Hepatocyte (in vitro differentiated cells): ENCODE measurements around the gene ALK. TPM values are rescaled to one million over a fixed set of nuclear protein-coding genes. Genes with fewer than 3 reads are reported as not detected.

ENCODE experiments used
- DNase-seq: peaks from one replicate; pipeline ENCODE4 v3.0.0-alpha.2; 2016; ENCODE audit warnings: low spot score
- H2AFZ ChIP-seq: fragments of 200-600 bp; sonication (generic); 2 replicates; pipeline ENCODE4 v1.6.0; 2016; ENCODE audit warnings: antibody characterized with exemption, mild to moderate bottlenecking
- H3K27ac ChIP-seq: fragments of 200-600 bp; sonication (generic); 2 replicates; pipeline ENCODE4 v1.5.1; 2016; ENCODE audit warnings: mild to moderate bottlenecking
- H3K27me3 ChIP-seq: fragments of 200-600 bp; sonication (generic); 2 replicates; pipeline ENCODE4 v1.6.1; 2016
- H3K36me3 ChIP-seq: fragments of 200-600 bp; sonication (generic); replicated peaks from 2 replicates; pipeline ENCODE4 v1.5.1; 2016; ENCODE audit warnings: low read depth; ENCODE audit not compliant: insufficient read depth
- H3K4me1 ChIP-seq: fragments of 200-600 bp; sonication (generic); 2 replicates; pipeline ENCODE4 v1.5.1; 2016; ENCODE audit warnings: mild to moderate bottlenecking, moderate library complexity; ENCODE audit not compliant: insufficient read depth
- H3K4me2 ChIP-seq: fragments of 200-600 bp; sonication (generic); 2 replicates; pipeline ENCODE4 v1.6.0; 2016
- H3K4me3 ChIP-seq: fragments of 200-600 bp; sonication (generic); 2 replicates; pipeline ENCODE4 v1.5.1; 2016; ENCODE audit warnings: mild to moderate bottlenecking
- H3K79me2 ChIP-seq: fragments of 200-600 bp; sonication (generic); 2 replicates; pipeline ENCODE4 v1.6.0; 2017; ENCODE audit warnings: mild to moderate bottlenecking
- H3K9me2 ChIP-seq: fragments of 200-600 bp; sonication (generic); replicated peaks from 2 replicates; pipeline ENCODE4 v1.6.0; 2017; ENCODE audit warnings: mild to moderate bottlenecking; ENCODE audit not compliant: insufficient read depth
- H3K9me3 ChIP-seq: fragments of 200-600 bp; sonication (generic); 2 replicates; pipeline ENCODE4 v1.5.1; 2016; ENCODE audit warnings: low read depth, mild to moderate bottlenecking
- H4K20me1 ChIP-seq: fragments of 200-600 bp; sonication (generic); 2 replicates; pipeline ENCODE4 v1.6.0; 2016; ENCODE audit warnings: mild to moderate bottlenecking; ENCODE audit not compliant: insufficient read depth, poor library complexity, severe bottlenecking
- EZH2 ChIP-seq: fragments of 200-600 bp; sonication (generic); IDR thresholded peaks from 2 replicates; pipeline ENCODE4 v1.6.1; 2016; ENCODE audit warnings: antibody characterized with exemption, mild to moderate bottlenecking, borderline replicate concordance
- EZH2phosphoT487 ChIP-seq: fragments of 200-600 bp; sonication (generic); IDR thresholded peaks from one replicate; pipeline ENCODE4 v1.6.1; 2018; ENCODE audit warnings: antibody characterized with exemption, mild to moderate bottlenecking, low read depth, moderate library complexity; ENCODE audit not compliant: unreplicated experiment, severe bottlenecking
- WGBS: methylation state at CpG from one replicate; pipeline ENCODE4 v1.1.6; 2016; ENCODE audit warnings: low lambda C conversion rate; ENCODE audit errors: missing lambda C conversion rate; 5-methylcytosine and 5-hydroxymethylcytosine counted together
- polyA plus RNA-seq: library from polyadenylated mRNA; unstranded; fragments of >200 nt; fragmentation: Nextera tagmentation; extraction: Ambion mirVana; gene quantifications from 2 replicates; pipeline ENCODE4 v1.2.1, GENCODE V29; 2016
- total RNA-seq: library from RNA; depleted of rRNA; stranded (reverse); fragments of >200 nt; gene quantifications from 2 replicates; pipeline ENCODE4 v1.2.3, GENCODE V29; 2014
- TF ChIP-seq, protein P1 (sequence below): fragments of 200-600 bp; sonication (generic); IDR thresholded peaks from 2 replicates; pipeline ENCODE4 v1.5.1; 2016; ENCODE audit warnings: antibody characterized with exemption, mild to moderate bottlenecking; ENCODE audit not compliant: poor library complexity

The ALK gene
- total and polyA plus RNA-seq, 2 experiments from 2014 or later = 0.16 to 0.27 TPM

DNA sequence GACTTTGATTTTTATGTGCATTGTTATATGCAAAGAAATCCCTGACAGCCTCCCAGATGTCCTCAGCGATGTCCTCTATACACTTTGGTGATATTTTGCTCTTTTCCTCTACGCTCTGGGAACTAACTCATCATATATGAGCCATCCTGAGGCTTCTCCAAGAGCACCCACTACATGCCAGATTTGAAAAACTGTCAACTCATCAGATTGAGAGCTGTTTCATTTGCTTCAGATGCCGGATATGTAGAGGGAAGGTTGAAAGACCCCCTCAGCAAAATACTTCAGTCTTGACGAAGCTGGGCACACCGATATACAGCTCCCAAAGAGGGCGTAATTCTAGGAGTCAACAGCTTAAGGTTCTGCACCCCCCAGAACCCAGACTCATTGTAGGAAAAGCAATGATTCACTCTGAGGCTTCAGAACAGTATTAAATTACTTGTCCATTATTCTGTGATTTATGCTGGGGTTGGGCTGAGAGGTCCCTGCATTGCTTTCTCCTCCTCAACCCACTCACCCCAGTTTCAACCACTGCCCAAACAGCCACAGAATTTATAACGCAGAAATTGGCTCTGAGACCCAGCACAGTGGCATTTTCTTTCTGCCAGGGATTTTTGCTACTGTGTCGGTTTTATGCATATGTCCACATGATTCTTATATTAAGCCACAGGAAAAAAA lies 341.8 kb downstream of the ALK start:
- Histone ChIP-seq H3K9me3 (no peaks in the 10 kb centered on the region), H3K27me3 (peaks cover 20% of the 10 kb centered on the region), H3K4me2 (no peak overlapping the region), H3K4me1 (no peaks in the 10 kb centered on the region), H3K36me3 (no peaks in the 10 kb centered on the region), H4K20me1 (no peaks in the 10 kb centered on the region), H3K27ac (no peak overlapping the region), H3K79me2 (no peaks in the 10 kb centered on the region), H3K9me2 (no peaks in the 10 kb centered on the region), H3K4me3 (no peak overlapping the region), H2AFZ (no peak overlapping the region)
- TF ChIP-seq EZH2 (no peak), EZH2phosphoT487 (no peak)
- TF ChIP-seq, protein P1, sequence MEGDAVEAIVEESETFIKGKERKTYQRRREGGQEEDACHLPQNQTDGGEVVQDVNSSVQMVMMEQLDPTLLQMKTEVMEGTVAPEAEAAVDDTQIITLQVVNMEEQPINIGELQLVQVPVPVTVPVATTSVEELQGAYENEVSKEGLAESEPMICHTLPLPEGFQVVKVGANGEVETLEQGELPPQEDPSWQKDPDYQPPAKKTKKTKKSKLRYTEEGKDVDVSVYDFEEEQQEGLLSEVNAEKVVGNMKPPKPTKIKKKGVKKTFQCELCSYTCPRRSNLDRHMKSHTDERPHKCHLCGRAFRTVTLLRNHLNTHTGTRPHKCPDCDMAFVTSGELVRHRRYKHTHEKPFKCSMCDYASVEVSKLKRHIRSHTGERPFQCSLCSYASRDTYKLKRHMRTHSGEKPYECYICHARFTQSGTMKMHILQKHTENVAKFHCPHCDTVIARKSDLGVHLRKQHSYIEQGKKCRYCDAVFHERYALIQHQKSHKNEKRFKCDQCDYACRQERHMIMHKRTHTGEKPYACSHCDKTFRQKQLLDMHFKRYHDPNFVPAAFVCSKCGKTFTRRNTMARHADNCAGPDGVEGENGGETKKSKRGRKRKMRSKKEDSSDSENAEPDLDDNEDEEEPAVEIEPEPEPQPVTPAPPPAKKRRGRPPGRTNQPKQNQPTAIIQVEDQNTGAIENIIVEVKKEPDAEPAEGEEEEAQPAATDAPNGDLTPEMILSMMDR = no peak
- 87% methylated on average over 8 of the region's 8 CpGs for WGBS
- no peak for DNase-seq

DNA sequence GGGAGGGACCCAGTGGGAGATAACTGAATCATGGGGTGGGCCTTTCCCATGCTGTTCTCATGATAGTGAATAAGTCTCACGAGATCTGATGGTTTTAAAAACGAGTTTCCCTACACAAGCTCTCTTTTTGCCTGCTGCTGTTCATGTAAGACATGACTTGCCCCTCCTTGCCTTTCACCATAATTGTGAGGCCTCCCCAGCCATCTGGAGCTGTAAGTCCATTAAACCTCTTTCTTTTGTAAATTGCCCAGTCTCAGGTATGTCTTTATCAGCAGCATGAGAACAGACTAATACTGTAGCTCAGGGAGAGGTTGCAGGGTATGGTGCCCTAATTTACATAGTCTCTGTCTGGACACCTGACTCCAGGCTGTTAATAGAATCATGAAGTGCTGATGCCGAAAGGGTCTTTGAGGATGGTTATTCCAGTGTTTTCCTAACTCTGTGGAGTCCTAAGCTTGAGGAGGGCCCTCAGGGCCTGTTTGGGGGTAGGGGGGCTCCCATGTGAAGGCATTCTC lies 343.2 kb downstream of the ALK start:
- no peak for DNase-seq
- Histone ChIP-seq H3K4me2 (no peak overlapping the region), H3K27me3 (peaks cover 31% of the 10 kb centered on the region), H3K36me3 (no peaks in the 10 kb centered on the region), H3K27ac (no peak overlapping the region), H3K79me2 (no peaks in the 10 kb centered on the region), H4K20me1 (no peaks in the 10 kb centered on the region), H3K4me3 (no peak overlapping the region), H3K9me3 (no peaks in the 10 kb centered on the region), H3K9me2 (no peaks in the 10 kb centered on the region), H3K4me1 (no peaks in the 10 kb centered on the region), H2AFZ (no peak overlapping the region)
- no peak for TF ChIP-seq EZH2phosphoT487
- TF ChIP-seq, protein P1 = no peak
- no peak for TF ChIP-seq EZH2
- WGBS = 84% methylated on average over 3 of the region's 3 CpGs

DNA sequence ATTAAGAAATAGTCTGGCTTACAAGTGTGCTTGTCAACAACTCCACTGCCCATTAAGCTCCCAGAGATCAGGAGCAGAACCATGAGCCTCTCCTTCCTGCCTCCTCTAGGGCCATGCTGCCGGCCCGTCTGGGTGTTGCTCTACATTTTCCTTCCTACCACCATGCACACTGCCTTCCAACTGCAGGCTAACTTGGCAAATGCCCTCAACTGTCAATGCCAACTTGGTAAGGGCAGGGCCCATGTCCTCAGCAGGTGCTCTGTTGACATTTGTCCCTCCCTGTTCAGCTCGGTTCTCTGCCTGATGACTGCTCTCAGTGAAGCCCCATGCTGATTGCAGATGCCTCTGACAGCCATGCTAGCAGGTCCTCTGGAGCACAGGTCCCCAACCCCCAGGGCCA lies 345.2 kb downstream of the ALK start:
- Histone ChIP-seq H3K4me3 (no peak overlapping the region), H3K36me3 (no peaks in the 10 kb centered on the region), H3K9me3 (no peaks in the 10 kb centered on the region), H3K9me2 (no peaks in the 10 kb centered on the region), H3K4me1 (no peaks in the 10 kb centered on the region), H3K27ac (no peak overlapping the region), H3K27me3 (peaks cover 30% of the 10 kb centered on the region), H2AFZ (no peak overlapping the region), H4K20me1 (no peaks in the 10 kb centered on the region), H3K4me2 (no peak overlapping the region), H3K79me2 (no peaks in the 10 kb centered on the region)
- TF ChIP-seq EZH2phosphoT487 (peak; percentile 84), EZH2 (no peak)
- 53% methylated on average over 3 of the region's 3 CpGs for WGBS
- no peak for DNase-seq

DNA sequence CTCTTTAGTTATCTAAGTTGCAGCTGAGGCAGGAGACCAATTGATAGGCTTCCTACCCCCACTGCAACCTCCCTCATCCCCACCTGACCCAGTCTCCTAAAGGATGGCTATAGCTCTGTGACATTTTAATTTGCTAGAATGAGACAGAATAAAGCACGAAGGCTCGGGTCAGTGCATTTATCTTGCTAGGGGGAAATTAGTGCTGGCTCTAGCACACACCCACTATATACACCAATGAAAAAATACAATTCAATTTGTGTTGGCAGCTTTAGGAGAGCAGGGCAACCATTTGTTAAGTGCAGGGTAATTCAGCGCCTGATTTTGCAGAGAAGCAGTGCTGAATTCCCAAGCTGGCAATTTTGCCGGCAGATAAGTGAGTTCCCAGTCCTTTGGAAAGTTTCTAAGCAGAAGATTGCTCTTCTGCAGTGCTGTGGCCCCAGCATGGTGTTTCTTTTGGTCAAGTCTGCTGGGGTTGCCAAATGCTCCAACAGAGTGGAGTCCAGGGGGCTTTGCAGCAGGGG lies 346.0 kb downstream of the ALK start:
- H3K9me3 ChIP-seq = no peaks in the 10 kb centered on the region
- H3K4me2 ChIP-seq = no peak overlapping the region
- peaks cover 30% of the 10 kb centered on the region for H3K27me3 ChIP-seq
- no peak overlapping the region for H2AFZ ChIP-seq
- no peaks in the 10 kb centered on the region for H4K20me1 ChIP-seq
- WGBS = 91% methylated on average over 4 of the region's 4 CpGs
- no peaks in the 10 kb centered on the region for H3K79me2 ChIP-seq
- H3K4me1 ChIP-seq = no peaks in the 10 kb centered on the region
- no peak for DNase-seq
- no peaks in the 10 kb centered on the region for H3K36me3 ChIP-seq
- H3K4me3 ChIP-seq = no peak overlapping the region
- H3K27ac ChIP-seq = no peak overlapping the region
- no peaks in the 10 kb centered on the region for H3K9me2 ChIP-seq
- no peak for TF ChIP-seq EZH2phosphoT487
- TF ChIP-seq EZH2 = no peak
- TF ChIP-seq, protein P1 = no peak
